Trophoblast cell (in vitro differentiated cells and primary cell): ENCODE results near the gene IQSEC3.
A peak's percentile ranks its signal among the peaks of the same experiment; 100 is the strongest.
"Not testable (repeated sequence)": the region's sequence is repeated elsewhere in the genome, so short reads cannot be mapped to it uniquely, and the experiment has no call there.

ENCODE experiments used
- DNase-seq, 2 donors: peaks; one replicate each; pipeline ENCODE4 v3.0.0-alpha.2; 2016
- H2AFZ ChIP-seq: 2 replicates; pipeline ENCODE4 v1.6.1; 2013; ENCODE audit warnings: low read length, moderate library complexity, mild to moderate bottlenecking; ENCODE audit not compliant: insufficient read depth, poor library complexity
- H2AK5ac ChIP-seq: 2 replicates; pipeline ENCODE4 v1.6.1; 2013; ENCODE audit warnings: mild to moderate bottlenecking, low read length
- H2BK120ac ChIP-seq: 2 replicates; pipeline ENCODE4 v1.6.1; 2013; ENCODE audit warnings: low read length, mild to moderate bottlenecking, moderate library complexity; ENCODE audit not compliant: insufficient read depth, poor library complexity
- H2BK12ac ChIP-seq: 2 replicates; pipeline ENCODE4 v1.6.1; 2013; ENCODE audit warnings: mild to moderate bottlenecking, low read length, moderate library complexity
- H2BK5ac ChIP-seq: 2 replicates; pipeline ENCODE4 v1.6.1; 2013; ENCODE audit warnings: low read length, low read depth, moderate library complexity, mild to moderate bottlenecking; ENCODE audit not compliant: poor library complexity
- H3K14ac ChIP-seq: 2 replicates; pipeline ENCODE4 v1.6.1; 2013; ENCODE audit warnings: mild to moderate bottlenecking, low read length
- H3K18ac ChIP-seq: 2 replicates; pipeline ENCODE4 v1.6.1; 2013; ENCODE audit warnings: mild to moderate bottlenecking, low read length
- H3K23ac ChIP-seq: 2 replicates; pipeline ENCODE4 v1.6.1; 2013; ENCODE audit warnings: low read length
- H3K27ac ChIP-seq: 2 replicates; pipeline ENCODE4 v1.5.1; 2013; ENCODE audit warnings: low read depth, mild to moderate bottlenecking, inconsistent platforms, low read length, moderate library complexity
- H3K27me3 ChIP-seq: 2 replicates; pipeline ENCODE4 v1.6.1; 2013; ENCODE audit warnings: inconsistent platforms, mild to moderate bottlenecking, low read length, moderate library complexity; ENCODE audit not compliant: insufficient read depth
- H3K36me3 ChIP-seq, 2 experiments: 1 replicate in 1 of 2; 2 replicates in 1 of 2; pipeline ENCODE4 v1.6.1; 2013; ENCODE audit warnings: low read length in 2 of 2, mild to moderate bottlenecking in 2 of 2, moderate library complexity in 1 of 2; ENCODE audit not compliant: insufficient read depth in 2 of 2, control insufficient read depth in 1 of 2
- H3K4ac ChIP-seq: 2 replicates; pipeline ENCODE4 v1.6.1; 2013; ENCODE audit warnings: low read depth, mild to moderate bottlenecking, low read length, moderate library complexity
- H3K4me1 ChIP-seq, 2 experiments: 1 replicate in 1 of 2; 2 replicates in 1 of 2; pipeline ENCODE4 v1.6.1; 2013; ENCODE audit warnings: low read length in 2 of 2, mild to moderate bottlenecking in 2 of 2, moderate library complexity in 1 of 2; ENCODE audit not compliant: insufficient read depth in 2 of 2, control insufficient read depth in 1 of 2
- H3K4me2 ChIP-seq: 2 replicates; pipeline ENCODE4 v1.6.1; 2013; ENCODE audit warnings: inconsistent platforms, mild to moderate bottlenecking, low read length, moderate library complexity
- H3K4me3 ChIP-seq: 2 replicates; pipeline ENCODE4 v1.5.1; 2013; ENCODE audit warnings: mild to moderate bottlenecking, low read depth, low read length, inconsistent platforms
- H3K79me1 ChIP-seq: one replicate; pipeline ENCODE4 v1.6.1; 2013; ENCODE audit warnings: low read length
- H3K79me2 ChIP-seq: 2 replicates; pipeline ENCODE4 v1.6.1; 2013; ENCODE audit warnings: low read length, mild to moderate bottlenecking; ENCODE audit not compliant: control insufficient read depth, insufficient read depth, poor library complexity
- H3K9ac ChIP-seq: 2 replicates; pipeline ENCODE4 v1.6.1; 2013; ENCODE audit warnings: mild to moderate bottlenecking, low read length
- H3K9me3 ChIP-seq: 2 replicates; pipeline ENCODE4 v1.6.1; 2013; ENCODE audit warnings: low read depth, mild to moderate bottlenecking, control low read depth, inconsistent platforms, low read length; ENCODE audit not compliant: insufficient read depth
- H4K12ac ChIP-seq: 2 replicates; pipeline ENCODE4 v1.6.1; 2013; ENCODE audit warnings: low read depth, mild to moderate bottlenecking, low read length, moderate library complexity
- H4K8ac ChIP-seq: 2 replicates; pipeline ENCODE4 v1.6.1; 2013; ENCODE audit warnings: low read depth, mild to moderate bottlenecking, low read length, moderate library complexity
- H4K91ac ChIP-seq: one replicate; pipeline ENCODE4 v1.6.1; 2013; ENCODE audit warnings: low read depth, mild to moderate bottlenecking, low read length, moderate library complexity
- WGBS: extraction: QIAGEN DNeasy Blood & Tissue Kit; methylation state at CpG from one replicate; pipeline ENCODE4 v1.1.7; 2013; ENCODE audit warnings: missing lambda C conversion rate; ENCODE audit not compliant: insufficient read length, insufficient coverage; ENCODE audit errors: extremely low coverage; 5-methylcytosine and 5-hydroxymethylcytosine counted together

Gene IQSEC3

DNA sequence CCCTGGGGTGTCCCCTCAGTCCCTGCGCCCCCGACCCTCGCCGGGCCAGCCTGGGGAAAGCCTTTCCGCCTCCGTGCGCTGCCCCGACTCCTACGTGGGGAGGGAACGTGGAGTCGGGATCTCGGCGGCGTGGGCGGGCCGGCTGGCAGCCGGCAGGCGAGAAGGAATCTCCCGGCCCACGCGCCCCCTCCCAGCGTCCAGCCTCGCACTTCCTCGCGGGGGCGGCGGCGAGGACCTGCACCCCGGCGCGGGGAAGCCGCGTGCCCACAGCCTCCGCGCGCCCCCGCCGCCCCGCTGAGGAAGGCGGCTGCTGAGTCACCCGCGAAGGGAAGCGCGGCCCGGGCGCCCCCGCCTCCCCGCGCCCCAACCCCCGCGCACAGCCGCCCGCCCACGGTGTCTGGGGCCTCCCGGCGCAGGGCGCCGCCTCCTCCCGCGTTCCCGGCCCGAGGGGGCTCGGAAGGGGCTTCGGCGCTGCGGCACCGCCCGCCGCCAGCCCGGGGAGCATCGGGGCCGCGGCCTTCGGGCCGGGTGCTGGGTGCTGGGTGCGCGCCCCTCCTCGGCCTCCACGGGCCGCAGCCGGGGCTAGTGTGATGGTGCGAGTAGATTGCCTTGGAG is 11.3 kb downstream of the IQSEC3 start:
- not testable (repeated sequence) for H3K79me2 ChIP-seq, H3K4me3 ChIP-seq, H3K79me1 ChIP-seq, H4K91ac ChIP-seq, H3K27ac ChIP-seq, H4K12ac ChIP-seq, H2BK120ac ChIP-seq, H3K14ac ChIP-seq, H3K18ac ChIP-seq, H2BK5ac ChIP-seq, H2AK5ac ChIP-seq, H3K4me1 ChIP-seq, H3K4ac ChIP-seq, H3K9ac ChIP-seq, H4K8ac ChIP-seq, H3K23ac ChIP-seq, H2AFZ ChIP-seq, H2BK12ac ChIP-seq, H3K9me3 ChIP-seq, DNase-seq, H3K36me3 ChIP-seq
- Histone ChIP-seq H3K4me2 (peak overlapping the region; percentile 23), H3K27me3 (peaks cover 15% of the 10 kb centered on the region)
- WGBS: no CpG with 5 or more reads among the region's 82 CpGs

GRCh38 chr12:78981-79380 is 12.4 kb downstream of the IQSEC3 start:
- H3K27me3 ChIP-seq: peaks cover 15% of the 10 kb centered on the region
- H2AK5ac ChIP-seq: no peak overlapping the region
- no peak overlapping the region for H4K91ac ChIP-seq
- H3K14ac ChIP-seq: no peak overlapping the region
- H3K9me3 ChIP-seq: no peaks in the 10 kb centered on the region
- no peak overlapping the region for H2BK5ac ChIP-seq
- no peak overlapping the region for H3K27ac ChIP-seq
- no peak overlapping the region for H3K4me3 ChIP-seq
- H4K12ac ChIP-seq: no peak overlapping the region
- H3K23ac ChIP-seq: no peak overlapping the region
- no peaks in the 10 kb centered on the region for H3K79me1 ChIP-seq
- DNase-seq: no peak
- no peak overlapping the region for H3K18ac ChIP-seq
- H3K4me1 ChIP-seq: no peaks in the 10 kb centered on the region
- H2BK120ac ChIP-seq: no peak overlapping the region
- no CpG with 5 or more reads among the region's 5 CpGs for WGBS
- no peak overlapping the region for H2AFZ ChIP-seq
- H3K9ac ChIP-seq: no peak overlapping the region
- no peak overlapping the region for H3K4ac ChIP-seq
- H2BK12ac ChIP-seq: no peak overlapping the region
- H3K4me2 ChIP-seq: no peak overlapping the region
- no peaks in the 10 kb centered on the region for H3K36me3 ChIP-seq
- no peaks in the 10 kb centered on the region for H3K79me2 ChIP-seq
- H4K8ac ChIP-seq: no peak overlapping the region

DNA sequence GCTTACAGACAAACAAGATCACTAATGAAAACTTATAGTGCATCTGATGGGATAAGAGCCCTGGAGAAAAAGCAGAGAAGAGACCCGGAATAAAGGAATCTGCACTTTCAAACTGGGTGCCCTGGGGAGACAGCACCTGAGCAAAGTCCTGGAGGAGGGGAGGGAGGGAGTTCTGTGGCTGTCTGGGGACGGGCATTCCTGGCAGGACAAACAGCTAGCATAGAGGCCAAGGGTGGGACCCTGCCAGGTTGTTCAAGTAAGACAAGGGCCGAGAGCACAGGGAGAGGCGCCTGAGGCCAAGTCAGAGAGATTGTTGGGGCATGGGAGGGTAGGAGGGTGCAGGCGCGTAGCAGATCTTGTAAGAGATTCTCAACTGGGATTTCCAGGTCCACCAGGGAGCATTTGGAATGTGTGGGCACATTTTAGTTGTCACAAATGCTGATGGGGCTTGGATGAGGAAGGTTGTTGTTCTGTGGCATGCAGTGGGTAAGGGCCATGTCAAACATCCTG is 14.2 kb downstream of the IQSEC3 start:
- no CpG with 5 or more reads among the region's 6 CpGs for WGBS
- no peak overlapping the region for H2BK12ac ChIP-seq
- H4K12ac ChIP-seq: no peak overlapping the region
- H3K79me2 ChIP-seq: no peaks in the 10 kb centered on the region
- H2AK5ac ChIP-seq: no peak overlapping the region
- H4K91ac ChIP-seq: no peak overlapping the region
- H3K9me3 ChIP-seq: no peaks in the 10 kb centered on the region
- H3K9ac ChIP-seq: no peak overlapping the region
- no peak overlapping the region for H3K14ac ChIP-seq
- DNase-seq: no peak
- no peak overlapping the region for H3K4me2 ChIP-seq
- H3K4me3 ChIP-seq: no peak overlapping the region
- H3K23ac ChIP-seq: no peak overlapping the region
- no peaks in the 10 kb centered on the region for H3K79me1 ChIP-seq
- H3K36me3 ChIP-seq: no peaks in the 10 kb centered on the region
- no peaks in the 10 kb centered on the region for H3K4me1 ChIP-seq
- H2AFZ ChIP-seq: no peak overlapping the region
- no peak overlapping the region for H2BK5ac ChIP-seq
- H3K4ac ChIP-seq: no peak overlapping the region
- no peak overlapping the region for H4K8ac ChIP-seq
- peaks cover 15% of the 10 kb centered on the region for H3K27me3 ChIP-seq
- H3K27ac ChIP-seq: no peak overlapping the region
- H2BK120ac ChIP-seq: no peak overlapping the region
- H3K18ac ChIP-seq: no peak overlapping the region

DNA sequence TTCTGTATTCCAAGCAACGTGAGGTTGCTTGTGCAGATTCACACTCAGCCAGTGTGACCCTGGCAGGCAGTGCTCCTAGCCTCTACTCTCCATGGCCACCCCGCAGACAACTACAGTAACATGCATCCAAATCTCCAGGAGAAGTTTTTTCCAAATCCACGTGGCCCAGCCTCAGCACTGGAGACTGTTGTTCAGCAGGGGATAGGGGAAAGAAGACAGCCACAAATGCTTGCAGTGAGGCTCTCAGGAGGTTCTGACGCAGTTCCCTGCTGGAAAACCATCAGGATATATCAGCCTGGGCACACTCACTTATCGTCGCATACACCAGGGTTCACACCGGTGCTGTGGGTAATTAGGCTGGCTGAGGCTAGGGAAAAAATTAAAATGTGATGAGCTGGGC is 16.2 kb downstream of the IQSEC3 start:
- H4K91ac ChIP-seq: no peak overlapping the region
- no peak overlapping the region for H3K4me3 ChIP-seq
- no peak for DNase-seq
- no peak overlapping the region for H3K23ac ChIP-seq
- no peak overlapping the region for H2AFZ ChIP-seq
- H3K4me1 ChIP-seq: no peaks in the 10 kb centered on the region
- peaks cover 9% of the 10 kb centered on the region for H3K27me3 ChIP-seq
- no peaks in the 10 kb centered on the region for H3K9me3 ChIP-seq
- no CpG with 5 or more reads among the region's 7 CpGs for WGBS
- no peak overlapping the region for H3K27ac ChIP-seq
- H3K79me1 ChIP-seq: no peaks in the 10 kb centered on the region
- H4K12ac ChIP-seq: no peak overlapping the region
- H3K9ac ChIP-seq: no peak overlapping the region
- H3K4ac ChIP-seq: no peak overlapping the region
- H4K8ac ChIP-seq: no peak overlapping the region
- H3K18ac ChIP-seq: no peak overlapping the region
- H3K14ac ChIP-seq: no peak overlapping the region
- H3K79me2 ChIP-seq: no peaks in the 10 kb centered on the region
- no peak overlapping the region for H2AK5ac ChIP-seq
- no peak overlapping the region for H2BK12ac ChIP-seq
- no peak overlapping the region for H2BK5ac ChIP-seq
- H2BK120ac ChIP-seq: no peak overlapping the region
- no peaks in the 10 kb centered on the region for H3K36me3 ChIP-seq
- H3K4me2 ChIP-seq: no peak overlapping the region
